Chondrocyte (in vitro differentiated cells): ENCODE results near the gene PGPEP1. TPM values are rescaled to one million over a fixed set of nuclear protein-coding genes. Genes with fewer than 3 reads are reported as not detected.

Source experiments
- DNase-seq: peaks from one replicate; pipeline ENCODE4 v3.0.0; 2021; ENCODE audit warnings: mixed read lengths, low spot score
- H3K27ac Mint-ChIP-seq: one replicate; pipeline ENCODE4 v1.8.0; 2021; ENCODE audit warnings: mild to moderate bottlenecking, moderate library complexity, mixed read lengths; ENCODE audit not compliant: unreplicated experiment
- H3K27me3 Mint-ChIP-seq: 2 replicates; pipeline ENCODE4 v1.8.0; 2021; ENCODE audit warnings: low read depth, mixed read lengths
- H3K36me3 Mint-ChIP-seq: 2 replicates; pipeline ENCODE4 v1.8.0; 2021; ENCODE audit warnings: low read depth, mixed read lengths
- H3K4me1 Mint-ChIP-seq: 2 replicates; pipeline ENCODE4 v1.8.0; 2021; ENCODE audit warnings: low read depth, mild to moderate bottlenecking, mixed read lengths
- H3K4me3 Mint-ChIP-seq: one replicate; pipeline ENCODE4 v1.8.0; 2021; ENCODE audit warnings: mild to moderate bottlenecking, moderate library complexity, mixed read lengths; ENCODE audit not compliant: unreplicated experiment
- H3K9me3 Mint-ChIP-seq: 2 replicates; pipeline ENCODE4 v1.8.0; 2021; ENCODE audit warnings: low read depth, mixed read lengths
- long read RNA-seq: library from polyadenylated mRNA; stranded (forward); transcript quantifications from one replicate; pipeline ENCODE4 v2.0.0, GENCODE V29; 2021
- total RNA-seq: library from RNA; stranded (reverse); gene quantifications from 3 replicates; pipeline ENCODE4 v1.2.1, GENCODE V29; 2021
- TF ChIP-seq, protein P1 (sequence below): fragments of 200-600 bp; sonication (generic); IDR thresholded peaks from 2 replicates; pipeline ENCODE4 v1.5.0; 2021; ENCODE audit warnings: antibody characterized with exemption, mild to moderate bottlenecking, moderate library complexity

Gene PGPEP1, protein sequence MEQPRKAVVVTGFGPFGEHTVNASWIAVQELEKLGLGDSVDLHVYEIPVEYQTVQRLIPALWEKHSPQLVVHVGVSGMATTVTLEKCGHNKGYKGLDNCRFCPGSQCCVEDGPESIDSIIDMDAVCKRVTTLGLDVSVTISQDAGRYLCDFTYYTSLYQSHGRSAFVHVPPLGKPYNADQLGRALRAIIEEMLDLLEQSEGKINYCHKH
- total RNA-seq = 18.6 to 21.5 TPM (median 21.1 TPM) in 3 replicates
- long read RNA-seq, partial matches to known transcripts = 0 of 8 reads
- long read RNA-seq, other reads (novel, unspliced or antisense) = 6 of 8 reads

DNA sequence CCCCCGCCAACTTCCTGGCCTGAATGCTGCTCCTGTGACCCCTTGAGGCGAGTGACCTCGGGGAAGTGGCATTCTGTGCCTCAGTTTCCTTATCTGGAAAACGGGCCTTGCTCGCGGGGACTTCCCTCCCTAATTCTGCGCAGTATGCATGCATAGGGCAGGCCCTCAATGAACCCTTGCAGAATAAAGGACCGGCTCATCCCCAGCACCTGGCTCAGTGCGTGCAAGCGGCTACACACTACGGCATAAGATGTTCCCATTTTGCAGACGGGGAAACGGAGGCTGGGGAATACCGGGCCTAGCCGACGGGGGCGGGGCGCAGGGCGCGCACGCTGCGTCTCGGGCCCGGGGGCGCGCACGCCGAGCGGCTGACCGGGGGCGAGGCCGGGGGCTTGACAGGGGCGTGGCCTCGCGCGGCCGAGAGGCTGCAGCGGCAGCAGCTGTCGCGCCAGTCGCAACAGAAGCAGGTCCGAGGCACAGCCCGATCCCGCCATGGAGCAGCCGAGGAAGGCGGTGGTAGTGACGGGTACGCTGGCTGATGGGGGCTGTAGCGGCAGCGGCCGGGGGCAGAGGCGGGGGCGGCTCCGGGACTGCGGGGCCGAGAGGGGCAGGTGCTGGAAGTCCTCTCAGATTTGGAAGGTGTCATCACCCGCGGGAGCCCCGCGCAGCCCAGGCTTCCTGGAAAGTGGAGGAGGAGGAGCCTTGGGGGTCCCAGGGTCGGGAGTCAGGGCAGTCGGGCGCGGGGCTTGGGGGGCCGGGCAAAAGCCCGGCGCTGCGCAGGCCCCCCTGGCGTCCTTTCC lies at the start of gene PGPEP1:
Gene PGPEP1, plus strand, starts transcription at position 409 of the 800 bp plus-strand sequence. Its CDS starts 84 bp downstream, at position 493.
- H3K9me3 Mint-ChIP-seq = no peaks in the 10 kb centered on the region
- DNase-seq = no peak
- H3K27me3 Mint-ChIP-seq = no peaks in the 10 kb centered on the region
- H3K36me3 Mint-ChIP-seq = peaks cover 1% of the 10 kb centered on the region
- H3K4me1 Mint-ChIP-seq = peaks cover 10% of the 10 kb centered on the region
- H3K4me3 Mint-ChIP-seq = peak within 1 kb of the TSS; percentile 74
- TF ChIP-seq, protein P1, sequence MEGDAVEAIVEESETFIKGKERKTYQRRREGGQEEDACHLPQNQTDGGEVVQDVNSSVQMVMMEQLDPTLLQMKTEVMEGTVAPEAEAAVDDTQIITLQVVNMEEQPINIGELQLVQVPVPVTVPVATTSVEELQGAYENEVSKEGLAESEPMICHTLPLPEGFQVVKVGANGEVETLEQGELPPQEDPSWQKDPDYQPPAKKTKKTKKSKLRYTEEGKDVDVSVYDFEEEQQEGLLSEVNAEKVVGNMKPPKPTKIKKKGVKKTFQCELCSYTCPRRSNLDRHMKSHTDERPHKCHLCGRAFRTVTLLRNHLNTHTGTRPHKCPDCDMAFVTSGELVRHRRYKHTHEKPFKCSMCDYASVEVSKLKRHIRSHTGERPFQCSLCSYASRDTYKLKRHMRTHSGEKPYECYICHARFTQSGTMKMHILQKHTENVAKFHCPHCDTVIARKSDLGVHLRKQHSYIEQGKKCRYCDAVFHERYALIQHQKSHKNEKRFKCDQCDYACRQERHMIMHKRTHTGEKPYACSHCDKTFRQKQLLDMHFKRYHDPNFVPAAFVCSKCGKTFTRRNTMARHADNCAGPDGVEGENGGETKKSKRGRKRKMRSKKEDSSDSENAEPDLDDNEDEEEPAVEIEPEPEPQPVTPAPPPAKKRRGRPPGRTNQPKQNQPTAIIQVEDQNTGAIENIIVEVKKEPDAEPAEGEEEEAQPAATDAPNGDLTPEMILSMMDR = no peak
- H3K27ac Mint-ChIP-seq = peak within 1 kb of the TSS; percentile 74

DNA sequence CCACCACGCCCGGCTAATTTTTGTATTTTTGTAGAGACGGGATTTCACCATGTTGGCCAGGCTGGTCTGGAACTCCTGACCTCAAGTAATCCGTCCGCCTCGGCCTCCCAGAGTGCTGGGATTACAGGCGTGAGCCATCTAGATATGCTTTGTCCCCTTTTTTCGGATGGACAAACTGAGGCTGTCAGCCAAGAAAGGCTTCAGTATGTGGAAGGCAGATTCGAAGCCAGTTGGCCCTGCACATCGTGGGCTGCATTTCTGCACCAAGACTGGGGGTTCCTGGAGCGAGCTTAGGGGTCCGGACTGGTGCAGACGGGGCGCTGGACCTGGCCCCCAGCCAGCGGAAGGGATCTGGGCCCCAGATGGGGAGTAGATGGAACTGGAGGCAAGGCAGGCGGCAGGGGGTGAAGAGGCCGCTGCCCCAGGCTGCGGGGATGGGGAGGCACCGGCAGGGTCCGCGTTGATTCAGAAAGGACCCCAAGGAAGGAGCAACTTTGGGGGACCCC lies 49.3 kb upstream of the PGPEP1 start:
- H3K27me3 Mint-ChIP-seq = no peaks in the 10 kb centered on the region
- no peaks in the 10 kb centered on the region for H3K9me3 Mint-ChIP-seq
- peak overlapping the region; percentile 49 for H3K4me3 Mint-ChIP-seq
- TF ChIP-seq, protein P1 = peak; percentile 23
- H3K4me1 Mint-ChIP-seq = peaks cover 53% of the 10 kb centered on the region
- no peak for DNase-seq
- no peaks in the 10 kb centered on the region for H3K36me3 Mint-ChIP-seq
- peak overlapping the region; percentile 85 for H3K27ac Mint-ChIP-seq

DNA sequence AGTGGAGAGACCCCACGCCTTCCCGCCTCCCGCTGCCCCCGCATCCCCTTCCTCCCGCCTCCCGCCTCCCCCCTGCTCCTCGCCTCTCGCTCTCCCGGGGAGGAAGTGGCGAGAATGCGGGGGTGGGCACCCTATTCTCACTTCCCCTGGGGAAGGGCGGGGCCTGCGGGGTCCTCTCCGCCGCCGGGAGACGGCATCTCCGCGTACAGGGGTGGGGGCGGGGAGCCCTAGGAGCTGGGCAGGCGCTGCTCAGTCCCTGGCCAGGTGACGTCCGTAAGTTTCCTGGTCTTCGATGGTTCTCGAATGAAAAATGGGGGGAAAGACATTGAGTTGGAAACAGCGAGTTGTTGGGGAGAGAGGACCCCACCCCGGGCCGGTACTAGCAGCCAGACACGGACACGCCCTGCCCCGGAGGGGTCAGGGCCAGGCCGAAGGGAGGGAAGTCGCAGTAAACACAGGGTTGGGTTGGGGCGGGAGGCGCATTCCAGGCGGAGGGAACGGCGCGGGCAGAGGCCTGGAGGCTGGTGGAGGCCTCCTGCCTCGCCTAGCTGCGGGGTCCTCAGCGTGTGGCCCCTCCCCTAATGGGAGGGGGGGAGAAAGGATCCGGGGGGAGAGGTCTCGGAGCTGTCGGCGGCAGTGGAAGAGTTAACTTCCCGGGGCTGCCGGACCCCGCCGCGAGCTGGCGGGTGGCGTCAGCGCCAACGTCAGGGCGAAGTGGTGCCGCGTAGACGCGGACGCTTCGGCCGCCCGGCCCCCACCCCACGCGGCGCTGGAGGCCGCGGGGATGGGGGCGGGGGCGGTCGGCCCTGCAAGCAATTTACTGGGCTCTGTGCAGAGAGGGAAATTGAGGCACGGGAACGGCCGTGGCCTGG lies 48.6 kb upstream of the PGPEP1 start:
- DNase-seq = no peak
- no peaks in the 10 kb centered on the region for H3K36me3 Mint-ChIP-seq
- peak overlapping the region; percentile 81 for H3K4me3 Mint-ChIP-seq
- no peaks in the 10 kb centered on the region for H3K9me3 Mint-ChIP-seq
- TF ChIP-seq, protein P1 = no peak
- peaks cover 47% of the 10 kb centered on the region for H3K4me1 Mint-ChIP-seq
- no peaks in the 10 kb centered on the region for H3K27me3 Mint-ChIP-seq
- peak overlapping the region; percentile 98 for H3K27ac Mint-ChIP-seq

DNA sequence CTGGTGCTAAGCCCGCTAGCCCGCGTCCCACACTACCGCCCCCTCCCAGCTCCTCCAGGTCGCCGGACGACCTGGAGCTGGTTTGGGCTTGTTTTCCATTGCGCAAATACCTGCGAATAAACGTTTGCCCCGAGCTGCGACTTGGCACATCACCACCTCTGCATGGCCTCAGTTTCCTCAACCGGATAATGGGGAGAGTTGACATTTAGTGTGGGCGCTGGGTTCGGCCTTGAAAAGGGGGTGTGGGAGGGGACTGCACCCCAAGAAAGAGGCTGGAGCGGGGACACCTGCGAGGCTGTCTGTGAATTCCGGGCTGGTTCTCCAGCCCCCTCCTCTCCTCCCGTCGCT lies 48.0 kb upstream of the PGPEP1 start:
- peak overlapping the region; percentile 98 for H3K27ac Mint-ChIP-seq
- peak overlapping the region; percentile 81 for H3K4me3 Mint-ChIP-seq
- H3K9me3 Mint-ChIP-seq = no peaks in the 10 kb centered on the region
- no peaks in the 10 kb centered on the region for H3K36me3 Mint-ChIP-seq
- no peaks in the 10 kb centered on the region for H3K27me3 Mint-ChIP-seq
- DNase-seq = no peak
- H3K4me1 Mint-ChIP-seq = peaks cover 48% of the 10 kb centered on the region
- TF ChIP-seq, protein P1 = no peak
